Erythroblast (primary cell): ENCODE results near the gene CYP2F1.
"Not testable (repeated sequence)": the region's sequence is repeated elsewhere in the genome, so short reads cannot be mapped to it uniquely, and the experiment has no call there.

ENCODE experiments used
- DNase-seq, 2 experiments: peaks; one replicate each; lab custom pipeline; 2025; lab: John Stamatoyannopoulos, UW
- GATA1 ChIP-seq: IDR thresholded peaks from 2 replicates; pipeline ENCODE4 v1.6.1; 2011; ENCODE audit warnings: low read depth, mild to moderate bottlenecking, control low read depth, low read length, moderate library complexity
- POLR2A ChIP-seq: IDR thresholded peaks from 2 replicates; pipeline ENCODE4 v1.6.1; 2011; ENCODE audit warnings: mild to moderate bottlenecking, low read length

The CYP2F1 gene

DNA sequence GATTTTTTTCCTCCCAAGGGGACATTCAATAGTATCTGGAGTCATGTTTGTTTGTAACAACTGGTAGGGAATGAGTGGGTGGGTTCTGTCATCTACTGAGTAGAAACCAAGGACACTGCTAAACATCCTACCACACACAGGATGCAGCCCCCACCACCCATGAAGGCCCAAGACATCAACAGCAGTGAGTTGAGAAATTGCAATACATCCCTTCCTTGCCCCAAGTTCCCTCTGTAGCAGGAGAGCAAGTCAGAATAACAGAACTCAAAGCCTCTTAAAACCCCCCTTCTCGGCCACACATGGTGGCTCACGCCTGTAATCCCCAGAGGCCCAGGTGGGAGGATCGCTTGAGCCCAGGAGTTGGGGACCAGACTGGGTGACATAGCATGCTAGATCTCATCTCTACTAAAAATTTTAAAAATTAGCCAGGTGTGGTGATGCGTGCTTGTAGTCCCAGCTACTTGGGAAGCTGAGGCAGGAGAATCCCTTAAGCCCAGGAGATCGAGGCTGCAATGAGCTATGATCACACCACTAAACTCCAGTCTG is 2.4 kb upstream of the CYP2F1 start:
- no peak for DNase-seq
- TF ChIP-seq POLR2A (no peak), GATA1 (no peak)

DNA sequence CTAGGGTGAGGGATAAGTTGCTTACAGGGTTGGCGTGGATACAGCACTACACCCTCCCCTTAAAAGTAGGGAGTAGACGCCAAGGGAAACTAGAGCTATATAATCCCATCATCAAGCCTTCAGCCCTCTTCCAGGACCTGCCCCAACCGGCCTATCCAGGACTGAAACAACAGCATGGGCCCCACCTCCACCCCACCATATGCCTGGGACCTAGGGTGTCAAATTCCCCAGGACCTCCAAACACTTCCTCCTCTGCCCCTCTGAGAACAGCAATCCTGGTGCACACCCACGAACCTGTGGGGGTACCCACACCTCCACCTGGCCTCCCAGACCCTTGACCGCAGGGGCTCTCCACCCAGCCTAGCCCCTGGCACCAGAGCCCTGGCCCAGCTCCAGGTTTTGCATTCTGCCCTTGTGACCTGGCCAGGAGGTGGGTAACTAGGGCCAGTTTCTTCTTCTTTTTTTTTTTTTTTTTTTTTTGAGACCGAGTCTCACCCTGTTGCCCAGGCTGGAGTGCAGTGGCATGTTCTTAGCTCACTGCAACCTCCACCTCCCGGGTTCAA is 1.4 kb upstream of the CYP2F1 start:
- DNase-seq = no peak
- no peak for TF ChIP-seq POLR2A
- no peak for TF ChIP-seq GATA1

DNA sequence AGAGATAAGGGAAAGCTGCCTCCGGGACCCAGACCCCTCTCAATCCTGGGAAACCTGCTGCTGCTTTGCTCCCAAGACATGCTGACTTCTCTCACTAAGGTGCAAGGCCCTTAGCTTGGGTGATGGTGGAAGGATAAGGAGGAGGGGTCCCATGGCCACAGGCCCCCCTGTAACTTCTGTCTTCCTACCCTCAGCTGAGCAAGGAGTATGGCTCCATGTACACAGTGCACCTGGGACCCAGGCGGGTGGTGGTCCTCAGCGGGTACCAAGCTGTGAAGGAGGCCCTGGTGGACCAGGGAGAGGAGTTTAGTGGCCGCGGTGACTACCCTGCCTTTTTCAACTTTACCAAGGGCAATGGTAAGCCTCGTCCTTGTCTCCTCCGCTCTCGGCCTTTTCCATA is 2.0 kb downstream of the CYP2F1 start:
- DNase-seq = no peak
- TF ChIP-seq GATA1 = no peak
- no peak for TF ChIP-seq POLR2A

DNA sequence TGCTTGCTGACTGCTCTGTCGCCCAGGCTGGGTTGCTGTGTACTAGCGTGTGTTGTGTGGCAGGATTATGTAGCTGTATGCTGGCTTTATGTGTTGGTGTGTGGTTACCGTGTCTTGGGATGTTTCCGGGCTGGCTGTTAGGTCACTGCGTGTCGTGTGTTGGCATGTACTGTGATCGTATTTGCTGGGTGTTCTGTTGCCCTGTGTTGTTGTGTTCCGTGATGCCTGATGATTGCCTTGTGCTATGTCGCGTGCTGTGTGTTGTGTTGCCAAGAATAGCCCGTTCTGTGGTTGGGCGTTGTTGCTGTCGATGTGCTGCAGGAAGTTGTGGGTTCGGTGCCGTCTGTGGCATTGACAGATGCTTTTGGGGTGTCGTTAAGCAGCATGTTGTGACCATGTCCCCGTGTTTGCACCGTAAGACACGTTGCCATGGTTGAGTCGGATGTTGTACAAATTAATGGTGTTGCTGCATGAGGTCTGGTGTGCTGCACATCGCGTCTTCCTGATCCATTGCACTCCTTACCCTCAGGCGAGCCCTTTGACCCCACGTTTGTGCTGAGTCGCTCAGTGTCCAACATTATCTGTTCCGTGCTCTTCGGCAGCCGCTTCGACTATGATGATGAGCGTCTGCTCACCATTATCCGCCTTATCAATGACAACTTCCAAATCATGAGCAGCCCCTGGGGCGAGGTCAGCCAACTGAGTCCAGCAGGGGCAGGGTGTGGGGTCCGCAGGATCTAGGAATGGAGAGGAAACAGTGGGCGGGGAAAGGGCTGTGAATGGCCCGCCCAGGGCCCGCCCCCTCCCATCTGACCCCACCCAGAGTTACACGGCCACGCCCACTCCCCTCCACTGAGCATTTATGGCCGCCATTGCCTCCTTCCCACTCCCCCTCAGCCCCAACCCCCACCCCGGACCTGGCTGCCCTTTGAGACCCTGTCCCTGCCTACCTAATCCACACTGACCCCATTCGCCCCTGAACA is 7.0 kb downstream of the CYP2F1 start:
- not testable (repeated sequence) for DNase-seq

DNA sequence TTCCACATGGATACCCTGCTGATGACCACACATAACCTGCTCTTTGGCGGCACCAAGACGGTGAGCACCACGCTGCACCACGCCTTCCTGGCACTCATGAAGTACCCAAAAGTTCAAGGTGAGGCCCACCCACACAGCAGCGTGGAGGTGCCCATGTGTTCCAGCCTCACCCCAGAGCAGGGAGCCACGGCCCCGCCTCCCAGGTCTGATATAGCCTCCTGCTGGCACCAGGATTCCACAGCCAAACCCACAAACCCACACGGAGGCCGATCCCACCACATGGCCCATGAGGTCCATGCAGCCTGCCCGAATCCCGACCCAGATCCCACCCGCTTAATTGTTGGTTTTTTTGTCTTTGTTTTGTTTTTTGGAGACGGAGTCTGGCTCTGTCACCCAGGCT is 8.6 kb downstream of the CYP2F1 start:
- DNase-seq = not testable (repeated sequence)

DNA sequence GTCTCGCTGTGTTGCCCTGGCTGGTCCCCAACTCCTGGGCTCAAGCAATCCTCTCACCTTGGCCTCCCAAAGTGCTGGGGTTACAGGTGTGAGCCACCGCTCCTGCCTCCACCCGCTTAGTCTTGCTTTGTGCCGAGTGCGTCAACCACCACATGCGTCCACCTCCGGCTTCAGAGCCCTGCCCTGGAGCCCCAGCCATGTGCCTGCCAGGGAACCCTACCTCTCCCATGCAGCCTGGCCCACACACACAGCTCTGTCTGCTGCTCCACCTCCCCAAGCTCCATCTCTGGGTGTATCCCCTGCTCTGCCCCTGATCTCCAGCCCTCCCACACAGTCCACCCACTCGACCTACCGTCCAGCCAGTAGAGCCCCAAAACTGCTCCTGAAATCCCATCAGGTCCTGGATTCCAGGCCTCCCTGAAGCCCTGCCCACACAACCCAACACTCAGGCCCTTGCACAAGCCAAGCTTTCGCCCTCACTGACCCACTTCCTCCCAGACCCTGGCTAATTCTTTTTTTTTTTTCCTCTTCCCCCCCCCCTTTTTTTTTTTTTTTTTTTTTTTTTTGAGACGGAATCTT is 9.6 kb downstream of the CYP2F1 start:
- DNase-seq = no peak

DNA sequence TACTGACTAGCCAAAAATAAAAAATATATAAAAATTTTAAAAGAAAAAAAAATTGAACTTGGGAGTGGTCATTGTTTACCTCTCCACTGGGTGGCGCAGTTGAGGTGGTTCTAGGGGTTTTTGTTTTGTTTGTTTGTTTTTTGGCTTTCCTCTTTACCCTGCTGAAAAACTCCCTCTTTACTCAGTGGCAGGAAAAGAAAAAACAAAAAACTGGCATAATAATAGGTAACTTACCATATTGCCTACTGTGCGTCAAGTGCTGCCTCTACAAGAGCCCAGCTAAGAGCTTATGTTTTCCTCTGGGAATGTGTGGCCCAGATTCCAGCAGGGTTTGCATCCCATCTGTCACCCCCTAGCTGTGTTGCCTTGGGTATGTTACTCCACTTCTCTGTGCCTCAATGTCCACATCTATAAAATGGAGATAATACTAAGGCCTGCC is 12.6 kb downstream of the CYP2F1 start:
- peak; percentile 36 to 62 for DNase-seq

More for the DNA sequence above, 9.6 kb downstream of the CYP2F1 start:
- TF ChIP-seq GATA1 (no peak), POLR2A (no peak)

DNA sequence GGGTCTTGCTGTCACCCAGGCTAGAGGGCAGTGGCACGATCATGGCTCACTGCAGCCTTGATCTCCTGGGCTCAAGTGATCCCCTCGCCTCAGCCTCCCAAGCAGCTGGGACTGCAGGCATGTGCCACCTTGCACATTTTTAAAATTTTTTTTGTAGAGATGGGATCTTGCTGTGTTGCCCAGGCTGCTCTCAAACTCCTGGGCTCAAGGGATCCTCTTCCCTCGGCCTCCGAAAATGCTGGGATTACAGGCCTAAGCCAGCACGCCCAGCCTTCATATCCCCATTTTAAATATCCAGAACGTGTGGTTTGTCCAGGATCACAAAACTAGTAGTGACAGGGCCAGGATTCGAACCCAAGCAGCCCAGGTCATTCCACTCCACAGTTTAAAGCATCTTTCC is 13.1 kb downstream of the CYP2F1 start:
- not testable (repeated sequence) for DNase-seq

DNA sequence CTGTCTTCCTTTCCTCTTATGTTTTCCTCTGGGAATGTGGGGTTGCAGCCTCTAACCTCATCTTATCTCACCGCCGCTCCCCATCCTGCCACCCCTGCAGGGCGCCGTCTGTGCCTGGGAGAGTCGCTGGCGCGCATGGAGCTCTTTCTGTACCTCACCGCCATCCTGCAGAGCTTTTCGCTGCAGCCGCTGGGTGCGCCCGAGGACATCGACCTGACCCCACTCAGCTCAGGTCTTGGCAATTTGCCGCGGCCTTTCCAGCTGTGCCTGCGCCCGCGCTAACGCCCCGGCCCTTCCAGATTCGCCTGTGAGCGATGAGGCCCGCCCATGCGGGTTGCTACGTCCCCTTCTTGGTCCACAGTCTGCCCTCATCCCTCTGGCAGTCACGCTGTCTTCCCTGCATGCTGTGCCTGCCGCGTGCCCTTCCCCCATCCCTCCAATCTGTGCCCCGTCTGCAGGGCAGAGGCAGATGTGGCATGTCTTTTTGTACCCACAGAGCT is 13.6 kb downstream of the CYP2F1 start:
- DNase-seq = peak; percentile 79 to 80

DNA sequence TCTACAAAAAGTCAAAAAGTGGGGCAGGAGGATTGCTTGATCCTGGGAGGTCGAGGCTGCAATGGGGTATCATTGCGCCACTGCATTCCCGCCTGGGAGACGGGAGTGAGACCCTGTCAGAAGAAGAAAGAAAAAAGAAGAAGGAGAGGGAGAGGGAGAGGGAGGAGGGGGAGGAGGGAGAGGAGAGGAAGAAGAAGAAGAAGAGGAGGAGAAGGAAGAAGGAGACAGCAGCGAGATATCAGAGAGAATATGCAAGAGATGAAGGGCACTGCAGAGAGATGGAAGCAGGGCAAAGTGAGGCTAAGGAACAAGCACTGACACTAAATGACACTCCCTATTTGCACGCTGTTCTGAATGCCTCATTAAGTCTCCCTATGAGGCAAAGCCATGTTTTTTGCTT is 14.5 kb downstream of the CYP2F1 start:
- no peak for DNase-seq
- TF ChIP-seq POLR2A = no peak

DNA sequence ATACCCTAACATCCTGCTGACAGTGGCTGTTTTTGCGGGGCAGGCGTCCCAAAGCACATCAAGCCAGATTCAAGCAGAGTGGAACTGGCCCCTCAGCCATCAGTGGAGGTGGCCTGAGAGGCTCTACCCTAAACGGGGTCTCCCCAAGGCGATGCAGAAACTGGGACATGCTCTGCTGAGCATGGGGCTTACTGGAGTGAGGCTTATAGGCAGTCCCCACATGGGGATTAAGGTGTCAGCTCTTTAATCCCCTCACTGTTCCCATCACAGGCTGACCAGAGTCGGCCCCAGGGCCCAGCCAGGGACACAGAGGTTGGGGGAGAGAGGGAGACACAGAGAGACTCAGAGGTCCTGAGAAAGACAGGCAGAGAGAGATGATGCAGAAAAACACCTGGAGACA is 17.0 kb downstream of the CYP2F1 start:
- no peak for TF ChIP-seq GATA1
- no peak for TF ChIP-seq POLR2A
- DNase-seq = no peak

DNA sequence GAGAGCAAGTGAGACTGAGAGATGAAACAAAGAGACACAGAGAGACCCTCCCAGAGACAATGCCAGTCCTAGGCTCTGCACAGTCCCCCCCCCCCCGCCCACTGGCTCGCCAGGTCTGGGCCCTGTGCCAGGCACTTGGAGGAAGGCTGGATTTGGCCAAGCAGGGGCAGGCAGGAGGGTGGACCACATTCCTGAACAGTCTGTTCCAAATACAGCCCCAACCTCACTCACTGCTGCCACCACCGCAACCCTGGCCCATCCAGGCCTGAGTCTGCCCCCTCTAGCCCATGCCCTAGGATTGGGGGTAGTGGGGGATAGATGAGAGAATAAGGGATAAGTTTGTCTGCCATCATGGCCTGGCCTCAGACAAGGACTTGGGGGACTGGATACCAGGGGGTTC is 19.0 kb downstream of the CYP2F1 start:
- DNase-seq = no peak
- TF ChIP-seq POLR2A (no peak), GATA1 (no peak)

DNA sequence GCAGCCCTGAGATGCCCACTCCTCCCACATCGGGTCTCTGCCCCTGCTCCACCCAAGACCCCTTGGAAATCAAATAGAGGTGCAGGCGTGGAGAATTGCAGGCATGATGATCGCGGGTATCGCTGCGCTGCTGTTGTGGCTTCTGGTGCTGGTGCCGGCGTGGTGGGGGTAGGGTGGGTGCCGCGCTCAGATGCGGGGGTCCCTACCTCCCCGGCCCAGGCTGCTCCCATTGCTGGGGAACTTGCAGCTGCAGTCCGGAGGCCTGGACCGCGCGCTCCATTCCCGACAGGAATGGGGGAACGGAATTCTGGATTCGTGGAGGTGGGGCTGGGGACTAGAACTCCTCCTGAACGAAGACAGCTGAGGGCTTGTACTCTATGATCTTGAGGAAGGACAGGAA is 20.4 kb downstream of the CYP2F1 start:
- DNase-seq = no peak
- TF ChIP-seq GATA1 = no peak
- no peak for TF ChIP-seq POLR2A

DNA sequence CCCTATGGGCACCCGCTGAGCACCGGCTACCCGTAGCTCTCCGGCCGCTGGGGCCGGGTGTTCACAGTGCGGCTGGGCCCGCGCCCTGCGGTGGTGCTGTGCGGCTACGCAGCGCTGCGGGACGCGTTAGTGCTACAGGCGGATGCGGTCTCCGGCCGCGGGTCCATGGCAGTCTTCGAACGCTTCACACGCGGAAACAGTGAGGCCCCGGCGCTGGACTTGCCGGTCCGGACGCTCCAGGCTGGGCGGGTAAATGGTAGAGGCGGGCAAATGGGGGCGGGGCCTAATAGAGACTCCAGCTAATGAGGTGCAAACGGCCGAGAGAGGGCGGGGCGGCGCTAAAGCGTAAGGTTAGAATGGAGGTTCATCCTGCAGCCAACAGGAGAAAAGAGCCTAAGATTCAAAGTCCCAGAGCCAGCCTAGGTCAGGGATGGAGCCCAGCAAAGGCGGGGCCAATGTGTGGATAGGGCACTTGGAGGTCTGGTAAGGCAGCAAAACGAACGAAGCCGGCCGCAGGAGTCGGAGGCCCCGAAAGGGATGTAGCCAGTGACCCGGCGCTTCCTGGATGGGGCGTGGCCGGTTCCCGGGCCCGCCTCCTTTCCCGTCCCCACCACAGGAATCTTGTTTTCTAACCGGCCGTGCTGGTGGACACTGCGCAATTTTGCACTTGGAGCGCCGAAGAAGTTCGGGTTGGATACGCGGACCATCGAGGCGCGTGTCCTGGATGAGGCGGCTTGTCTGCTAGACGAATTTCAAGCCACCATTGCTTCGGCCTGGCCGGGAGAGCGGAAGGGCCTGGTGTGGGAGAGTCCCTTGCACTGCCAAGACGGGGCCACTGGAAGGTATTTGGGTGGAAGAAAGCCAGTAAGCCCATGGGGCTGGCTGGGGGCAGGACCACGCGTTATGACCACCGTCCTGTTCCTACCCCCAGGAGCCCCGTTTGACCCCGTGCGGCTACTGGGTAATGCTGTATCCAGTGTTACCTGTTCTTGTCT is 21.5 kb downstream of the CYP2F1 start:
- peak; percentile 48 to 60 for DNase-seq
